Erythroblast (primary cell): ENCODE data around the gene WDR4.

Experiments used
- GATA1 ChIP-seq: IDR thresholded peaks from 2 replicates; pipeline ENCODE4 v1.6.1; 2011; ENCODE audit warnings: low read depth, mild to moderate bottlenecking, control low read depth, low read length, moderate library complexity
- POLR2A ChIP-seq: IDR thresholded peaks from 2 replicates; pipeline ENCODE4 v1.6.1; 2011; ENCODE audit warnings: mild to moderate bottlenecking, low read length

DNA sequence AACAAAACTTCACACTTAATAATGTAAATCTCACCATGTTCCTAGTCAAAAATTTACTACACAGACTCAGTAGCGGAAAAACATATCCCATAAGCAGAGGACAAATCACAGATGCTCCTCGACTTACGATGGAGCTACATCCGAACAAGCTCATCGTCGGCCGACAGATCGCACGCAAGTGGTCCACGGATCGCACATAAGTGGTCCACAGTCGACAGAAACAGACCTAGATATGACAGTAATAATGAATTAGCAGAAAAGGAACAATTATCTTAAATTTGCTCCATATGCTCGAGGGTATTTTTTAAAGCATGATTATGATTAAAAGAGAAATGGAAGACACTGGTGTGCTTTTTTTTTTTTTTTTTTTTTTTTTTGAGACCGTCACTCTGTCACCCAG, 36.3 kb downstream of the WDR4 start:
- no peak for TF ChIP-seq POLR2A
- no peak for TF ChIP-seq GATA1
